ENCODE measurements around the gene BCOR. TPM values are rescaled to one million over a fixed set of nuclear protein-coding genes. Genes with fewer than 3 reads are reported as not detected.
A peak's percentile ranks its signal among the peaks of the same experiment; 100 is the strongest.

Gene BCOR
- total RNA-seq, 1 experiment from 2014 or later = 35.1 TPM

DNA sequence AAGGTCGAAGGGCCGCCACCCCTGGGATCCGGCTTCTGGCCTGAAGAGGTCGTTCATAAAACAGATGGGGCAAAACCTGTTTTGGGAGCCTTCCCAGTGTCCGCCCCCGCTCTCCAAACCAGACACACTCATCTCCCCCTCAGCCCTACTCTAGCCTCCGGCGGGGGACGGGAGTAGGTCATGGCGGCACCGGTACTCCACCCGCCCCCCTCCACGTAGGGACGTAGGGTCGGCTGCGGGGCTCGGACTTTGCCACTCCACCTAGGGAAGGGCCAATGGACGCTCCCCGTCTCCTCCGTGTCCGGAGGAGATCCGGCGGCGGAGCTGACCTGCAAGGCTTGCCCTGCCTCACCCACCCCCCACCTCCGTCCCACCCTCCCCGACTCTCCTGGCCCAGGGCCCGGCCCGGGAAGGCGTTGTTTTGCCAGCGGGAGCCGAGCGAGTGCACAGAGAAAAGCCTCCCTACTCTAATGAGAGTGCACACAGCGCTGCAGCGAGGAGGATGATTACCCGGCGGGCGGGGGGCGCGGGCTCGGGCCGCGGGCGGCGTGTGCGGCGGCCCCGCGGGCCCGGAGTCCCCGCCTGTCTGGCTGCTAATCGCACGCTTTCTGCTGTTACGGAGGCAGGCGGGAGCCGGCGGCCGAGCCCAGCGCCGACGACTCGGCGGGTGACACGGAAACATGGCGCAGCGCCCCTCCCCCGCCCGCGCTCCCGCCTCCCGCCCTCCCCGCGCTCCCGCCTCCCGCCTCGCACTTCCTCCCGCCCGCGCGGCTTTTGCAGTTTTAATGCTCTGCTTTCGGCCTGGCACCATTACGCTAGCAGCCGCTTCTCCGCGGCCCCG, 8.3 kb upstream of the BCOR start (continued):
- peak; percentile 7 for TF ChIP-seq YY1 (IDR thresholded peaks at IDR 0.05; ENCODE audit: extremely low read depth, insufficient replicate concordance, low read depth, low read length)

DNA sequence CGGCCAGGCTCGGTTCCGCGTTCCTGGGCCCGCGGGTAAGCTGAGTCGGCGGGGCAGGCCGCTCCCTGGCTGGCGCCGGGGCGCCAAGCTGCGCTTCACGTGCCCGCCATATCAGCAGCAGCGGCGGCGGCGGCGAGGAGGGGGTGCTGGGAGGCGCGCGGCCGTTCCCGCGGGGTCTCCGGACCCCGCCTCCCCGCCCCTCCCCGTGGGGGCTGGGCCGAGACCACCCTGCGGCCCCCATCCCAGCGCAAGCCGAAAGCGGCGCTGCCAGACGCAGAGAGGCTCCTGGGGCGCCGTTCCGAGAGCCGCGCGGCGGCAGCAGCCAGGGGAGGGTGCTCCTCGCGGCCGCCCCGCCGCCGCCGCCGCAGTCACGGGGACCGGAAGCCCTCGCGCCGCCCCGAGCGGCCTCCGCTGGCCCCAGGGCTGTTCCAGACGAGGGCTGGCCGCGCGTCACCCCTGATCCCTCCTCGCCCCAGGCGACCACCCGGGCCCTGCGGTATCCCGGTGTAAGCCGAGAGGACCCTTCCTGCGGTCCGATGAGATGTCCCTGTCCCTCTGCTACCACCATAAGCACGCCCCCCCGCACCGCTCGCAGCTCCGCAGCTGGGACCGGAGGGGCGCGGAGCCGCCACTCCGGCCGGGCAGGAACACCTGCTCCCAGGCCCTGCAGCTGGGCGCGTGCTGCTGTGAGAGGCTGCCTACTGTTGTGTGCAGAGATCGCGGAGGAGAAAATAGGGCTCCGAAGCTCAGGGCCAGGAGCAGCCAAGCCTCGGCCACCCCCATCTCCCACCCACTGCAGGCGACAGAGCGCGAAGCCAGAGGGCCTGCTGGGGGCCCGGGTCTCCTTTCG, 7.5 kb upstream of the BCOR start:
- Histone ChIP-seq H3K4me3 (replicated peaks in 1 of 2; ENCODE audit: low read depth in 1 of 2, low read length in 2 of 2) (peak overlapping the region; percentile 54 to 62), H3K9me2 (ENCODE audit: insufficient read depth) (no peaks in the 10 kb centered on the region), H3K9ac (ENCODE audit: low read length) (peak overlapping the region; percentile 82), H3K36me3 (ENCODE audit: control insufficient read depth in 1 of 2, insufficient read depth in 2 of 2, low read length in 2 of 2) (no peaks in the 10 kb centered on the region), H3K9me3 (ENCODE audit: control insufficient read depth in 1 of 2, insufficient read depth in 1 of 2, low read depth in 1 of 2, low read length in 2 of 2) (no peaks in the 10 kb centered on the region), H2AFZ (ENCODE audit: low read depth, low read length, poor library complexity, severe bottlenecking) (no peak overlapping the region), H3K27ac (ENCODE audit: low read depth, low read length) (peak overlapping the region; percentile 99), H4K20me1 (ENCODE audit: insufficient read depth) (no peaks in the 10 kb centered on the region), H3K27me3 (ENCODE audit: insufficient read depth, low read length) (no peaks in the 10 kb centered on the region), H3K4me2 (ENCODE audit: low read length) (peak overlapping the region; percentile 83), H3K79me2 (ENCODE audit: insufficient read depth, low read length) (peaks cover 51% of the 10 kb centered on the region), H3K4me1 (ENCODE audit: control insufficient read depth in 1 of 2, insufficient read depth in 2 of 2, low read length in 2 of 2) (peaks cover 29 to 59% of the 10 kb centered on the region in 2 experiments)
- DNase-seq (ENCODE audit: low read depth, low spot score) = no peak
- BruUV-seq (replicated peaks) = TSS peak; percentile 40
- peak; percentile 2; the same call in 1 of the 2 replicates for ATAC-seq
- CTCF ChIA-PET = no interaction called here
- RAD21 ChIA-PET (ENCODE audit: low non-redundant PET in 1 of 2, low total read pairs in 2 of 2, uncharacterized antibody in 2 of 2, unreplicated experiment in 2 of 2) = interaction anchor here in 1 of 2 experiments (1.1 kb wide), 1 partner anchor 12 kb away, joined by 3 read pairs; no protein-coding TSS in a partner anchor
- TF ChIP-seq TCF7L2 (IDR thresholded peaks at IDR 0.05; ENCODE audit: borderline replicate concordance, extremely low read depth, insufficient read depth, insufficient read length) (peak; percentile 7), EZH2phosphoT487 (IDR thresholded peaks at IDR 0.05; ENCODE audit: borderline replicate concordance) (no peak), ZFX (IDR thresholded peaks at IDR 0.05) (peak; percentile 6; the same call in 1 of the 2 replicates)
- TF ChIP-seq, protein P1, sequence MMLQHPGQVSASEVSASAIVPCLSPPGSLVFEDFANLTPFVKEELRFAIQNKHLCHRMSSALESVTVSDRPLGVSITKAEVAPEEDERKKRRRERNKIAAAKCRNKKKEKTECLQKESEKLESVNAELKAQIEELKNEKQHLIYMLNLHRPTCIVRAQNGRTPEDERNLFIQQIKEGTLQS (IDR thresholded peaks at IDR 0.05) = no peak
- POLR2A ChIA-PET = interaction anchor here (1.0 kb wide), 1 partner anchor 9 kb away, joined by 3 read pairs; no protein-coding TSS in a partner anchor
- intact Hi-C loops (cut with micrococcal nuclease) = loop anchor here (5.0 kb wide), 1 partner anchor 52 kb away; no protein-coding TSS in a partner anchor
